ENCODE measurements around the gene ACOX1. TPM values are rescaled to one million over a fixed set of nuclear protein-coding genes. Genes with fewer than 3 reads are reported as not detected.

Gene ACOX1
- total and polyA plus RNA-seq, 2 of the 13 experiments (the other 11 are each of a cell fraction or from before 2014, with no cell fraction given): 86.4 to 120 TPM

DNA sequence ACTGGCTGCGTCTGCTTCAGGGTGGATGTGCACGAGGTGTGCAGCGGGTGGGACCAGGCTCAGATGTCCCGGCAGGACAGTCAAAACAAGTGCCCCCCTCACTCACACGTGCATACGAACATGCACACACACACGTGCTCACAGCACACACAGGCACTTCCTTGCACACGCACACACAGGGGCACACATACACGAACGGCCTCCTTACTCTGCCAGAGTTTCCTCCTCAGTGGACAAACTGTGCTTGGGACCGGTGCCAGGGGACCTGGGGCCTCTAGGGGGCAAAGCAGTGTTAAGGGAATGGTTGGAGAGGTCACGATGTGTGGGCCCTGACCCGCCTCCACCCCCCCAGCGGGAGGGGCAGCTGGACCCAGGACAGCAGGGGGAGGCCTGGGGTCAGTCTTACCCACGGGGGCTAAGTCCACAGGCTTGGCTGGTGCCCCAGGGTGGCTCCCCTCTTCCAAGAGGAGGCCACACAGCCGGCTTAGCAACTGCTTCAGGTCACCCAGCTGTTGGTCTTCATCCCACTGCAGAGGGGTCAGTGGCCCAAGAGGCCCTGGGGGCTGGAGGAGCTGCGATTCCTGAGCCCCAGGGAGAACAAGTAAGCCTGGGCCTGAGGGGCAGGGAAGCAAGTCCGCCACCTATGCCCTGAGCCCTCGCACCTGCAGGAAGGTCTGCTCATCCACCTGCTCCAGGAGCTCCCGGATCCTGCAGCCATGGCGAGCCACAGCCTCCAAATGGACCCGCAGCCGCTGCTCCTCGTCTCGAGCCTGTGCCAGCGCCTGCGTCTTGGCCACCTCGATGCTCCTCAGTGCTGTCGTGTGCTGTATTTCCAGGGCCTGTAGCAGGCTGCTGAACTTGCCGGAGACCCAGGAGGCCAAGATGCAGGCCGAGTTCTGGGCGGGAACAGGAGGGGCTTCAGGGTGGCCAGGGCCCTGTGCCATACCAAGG lies 87.1 kb downstream of the ACOX1 start (continued):
- TF ChIP-seq, protein P1, sequence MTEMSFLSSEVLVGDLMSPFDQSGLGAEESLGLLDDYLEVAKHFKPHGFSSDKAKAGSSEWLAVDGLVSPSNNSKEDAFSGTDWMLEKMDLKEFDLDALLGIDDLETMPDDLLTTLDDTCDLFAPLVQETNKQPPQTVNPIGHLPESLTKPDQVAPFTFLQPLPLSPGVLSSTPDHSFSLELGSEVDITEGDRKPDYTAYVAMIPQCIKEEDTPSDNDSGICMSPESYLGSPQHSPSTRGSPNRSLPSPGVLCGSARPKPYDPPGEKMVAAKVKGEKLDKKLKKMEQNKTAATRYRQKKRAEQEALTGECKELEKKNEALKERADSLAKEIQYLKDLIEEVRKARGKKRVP (CRISPR knock-in tag; IDR thresholded peaks at IDR 0.05): no peak
- TF ChIP-seq, protein P2, sequence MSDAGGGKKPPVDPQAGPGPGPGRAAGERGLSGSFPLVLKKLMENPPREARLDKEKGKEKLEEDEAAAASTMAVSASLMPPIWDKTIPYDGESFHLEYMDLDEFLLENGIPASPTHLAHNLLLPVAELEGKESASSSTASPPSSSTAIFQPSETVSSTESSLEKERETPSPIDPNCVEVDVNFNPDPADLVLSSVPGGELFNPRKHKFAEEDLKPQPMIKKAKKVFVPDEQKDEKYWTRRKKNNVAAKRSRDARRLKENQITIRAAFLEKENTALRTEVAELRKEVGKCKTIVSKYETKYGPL (CRISPR knock-in tag; IDR thresholded peaks at IDR 0.05): no peak
- TF ChIP-seq NFE2L2 (IDR thresholded peaks at IDR 0.05; ENCODE audit: low read length) (no peak), TEAD3 (CRISPR knock-in tag; optimal IDR thresholded peaks at IDR 0.05; ENCODE audit: borderline replicate concordance) (peak; percentile 39), MED1 (CRISPR knock-in tag; IDR thresholded peaks at IDR 0.05) (peak; percentile 65), GTF2F1 (IDR thresholded peaks at IDR 0.05; ENCODE audit: low read length) (no peak), TRIM24 (CRISPR knock-in tag; IDR thresholded peaks at IDR 0.05) (no peak), ATM (IDR thresholded peaks at IDR 0.05; ENCODE audit: borderline replicate concordance) (no peak), POLR2A (IDR thresholded peaks at IDR 0.05; ENCODE audit: insufficient read depth in 1 of 2, low read depth in 2 of 2, low read length in 2 of 2) (0 out of 4 replicates have a peak, but pooled peaks of 1 of the 2 experiments have one; percentile 19), ETV6 (CRISPR knock-in tag; conservative IDR thresholded peaks at IDR 0.05) (no peak), ZNF121 (CRISPR knock-in tag; IDR thresholded peaks at IDR 0.05) (peak; percentile 96)
- TF ChIP-seq, protein P3, sequence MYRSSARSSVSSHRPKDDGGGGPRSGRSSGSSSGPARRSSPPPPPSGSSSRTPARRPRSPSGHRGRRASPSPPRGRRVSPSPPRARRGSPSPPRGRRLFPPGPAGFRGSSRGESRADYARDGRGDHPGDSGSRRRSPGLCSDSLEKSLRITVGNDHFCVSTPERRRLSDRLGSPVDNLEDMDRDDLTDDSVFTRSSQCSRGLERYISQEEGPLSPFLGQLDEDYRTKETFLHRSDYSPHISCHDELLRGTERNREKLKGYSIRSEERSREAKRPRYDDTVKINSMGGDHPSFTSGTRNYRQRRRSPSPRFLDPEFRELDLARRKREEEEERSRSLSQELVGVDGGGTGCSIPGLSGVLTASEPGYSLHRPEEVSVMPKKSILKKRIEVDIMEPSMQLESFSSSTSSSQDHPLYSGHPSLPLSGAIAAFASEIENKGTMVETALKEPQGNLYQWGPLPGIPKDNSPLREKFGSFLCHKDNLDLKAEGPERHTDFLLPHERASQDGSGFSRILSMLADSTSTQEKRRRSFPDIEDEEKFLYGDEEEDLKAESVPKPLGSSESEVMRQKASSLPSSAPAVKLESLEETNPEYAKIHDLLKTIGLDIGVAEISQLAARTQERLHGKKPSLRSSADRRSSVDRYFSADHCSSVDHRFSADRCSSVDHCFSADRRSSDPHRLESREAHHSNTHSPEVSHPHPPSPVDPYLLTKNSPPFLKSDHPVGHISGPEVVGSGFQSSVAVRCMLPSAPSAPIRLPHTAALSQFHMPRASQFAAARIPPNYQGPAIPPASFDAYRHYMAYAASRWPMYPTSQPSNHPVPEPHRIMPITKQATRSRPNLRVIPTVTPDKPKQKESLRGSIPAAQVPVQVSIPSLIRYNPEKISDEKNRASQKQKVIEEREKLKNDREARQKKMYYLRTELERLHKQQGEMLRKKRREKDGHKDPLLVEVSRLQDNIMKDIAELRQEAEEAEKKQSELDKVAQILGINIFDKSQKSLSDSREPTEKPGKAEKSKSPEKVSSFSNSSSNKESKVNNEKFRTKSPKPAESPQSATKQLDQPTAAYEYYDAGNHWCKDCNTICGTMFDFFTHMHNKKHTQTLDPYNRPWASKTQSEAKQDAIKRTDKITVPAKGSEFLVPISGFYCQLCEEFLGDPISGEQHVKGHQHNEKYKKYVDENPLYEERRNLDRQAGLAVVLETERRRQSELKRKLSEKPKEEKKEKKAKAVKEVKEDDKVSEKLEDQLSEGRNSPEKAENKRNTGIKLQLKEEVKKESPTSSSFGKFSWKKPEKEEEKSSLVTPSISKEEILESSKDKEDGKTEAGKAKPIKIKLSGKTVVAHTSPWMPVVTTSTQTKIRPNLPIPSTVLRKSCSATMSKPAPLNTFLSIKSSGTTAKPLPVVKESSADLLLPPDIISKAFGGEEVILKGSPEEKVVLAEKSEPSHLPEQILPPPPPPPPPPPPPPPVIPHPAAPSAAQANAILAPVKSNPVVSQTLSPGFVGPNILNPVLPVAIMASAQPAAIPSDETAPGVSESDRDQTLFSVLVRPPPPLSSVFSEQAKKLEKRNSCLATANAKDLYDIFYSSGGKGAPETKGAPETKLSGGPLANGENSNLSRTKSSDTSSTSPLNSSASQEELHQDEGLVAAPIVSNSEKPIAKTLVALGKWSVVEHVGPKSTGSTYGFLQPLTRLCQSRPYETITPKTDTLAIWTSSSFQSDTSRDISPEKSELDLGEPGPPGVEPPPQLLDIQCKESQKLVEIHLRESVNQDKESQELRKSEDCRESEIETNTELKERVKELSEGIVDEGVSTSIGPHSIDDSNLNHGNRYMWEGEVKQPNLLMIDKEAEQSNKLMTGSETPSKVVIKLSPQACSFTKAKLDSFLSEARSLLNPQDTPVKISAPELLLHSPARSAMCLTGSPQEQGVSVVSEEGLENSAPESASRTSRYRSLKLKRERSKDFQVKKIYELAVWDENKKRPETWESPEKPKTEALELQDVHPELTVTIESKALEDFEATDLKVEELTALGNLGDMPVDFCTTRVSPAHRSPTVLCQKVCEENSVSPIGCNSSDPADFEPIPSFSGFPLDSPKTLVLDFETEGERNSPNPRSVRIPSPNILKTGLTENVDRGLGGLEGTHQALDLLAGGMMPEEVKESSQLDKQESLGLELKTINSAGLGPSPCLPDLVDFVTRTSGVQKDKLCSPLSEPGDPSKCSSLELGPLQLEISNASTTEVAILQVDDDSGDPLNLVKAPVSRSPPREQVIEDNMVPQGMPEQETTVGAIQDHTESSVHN (CRISPR knock-in tag; IDR thresholded peaks at IDR 0.05): peak; percentile 26
- TF ChIP-seq, protein P4, sequence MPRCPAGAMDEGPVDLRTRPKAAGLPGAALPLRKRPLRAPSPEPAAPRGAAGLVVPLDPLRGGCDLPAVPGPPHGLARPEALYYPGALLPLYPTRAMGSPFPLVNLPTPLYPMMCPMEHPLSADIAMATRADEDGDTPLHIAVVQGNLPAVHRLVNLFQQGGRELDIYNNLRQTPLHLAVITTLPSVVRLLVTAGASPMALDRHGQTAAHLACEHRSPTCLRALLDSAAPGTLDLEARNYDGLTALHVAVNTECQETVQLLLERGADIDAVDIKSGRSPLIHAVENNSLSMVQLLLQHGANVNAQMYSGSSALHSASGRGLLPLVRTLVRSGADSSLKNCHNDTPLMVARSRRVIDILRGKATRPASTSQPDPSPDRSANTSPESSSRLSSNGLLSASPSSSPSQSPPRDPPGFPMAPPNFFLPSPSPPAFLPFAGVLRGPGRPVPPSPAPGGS (CRISPR knock-in tag; IDR thresholded peaks at IDR 0.05): no peak
- TF ChIP-seq, protein P5, sequence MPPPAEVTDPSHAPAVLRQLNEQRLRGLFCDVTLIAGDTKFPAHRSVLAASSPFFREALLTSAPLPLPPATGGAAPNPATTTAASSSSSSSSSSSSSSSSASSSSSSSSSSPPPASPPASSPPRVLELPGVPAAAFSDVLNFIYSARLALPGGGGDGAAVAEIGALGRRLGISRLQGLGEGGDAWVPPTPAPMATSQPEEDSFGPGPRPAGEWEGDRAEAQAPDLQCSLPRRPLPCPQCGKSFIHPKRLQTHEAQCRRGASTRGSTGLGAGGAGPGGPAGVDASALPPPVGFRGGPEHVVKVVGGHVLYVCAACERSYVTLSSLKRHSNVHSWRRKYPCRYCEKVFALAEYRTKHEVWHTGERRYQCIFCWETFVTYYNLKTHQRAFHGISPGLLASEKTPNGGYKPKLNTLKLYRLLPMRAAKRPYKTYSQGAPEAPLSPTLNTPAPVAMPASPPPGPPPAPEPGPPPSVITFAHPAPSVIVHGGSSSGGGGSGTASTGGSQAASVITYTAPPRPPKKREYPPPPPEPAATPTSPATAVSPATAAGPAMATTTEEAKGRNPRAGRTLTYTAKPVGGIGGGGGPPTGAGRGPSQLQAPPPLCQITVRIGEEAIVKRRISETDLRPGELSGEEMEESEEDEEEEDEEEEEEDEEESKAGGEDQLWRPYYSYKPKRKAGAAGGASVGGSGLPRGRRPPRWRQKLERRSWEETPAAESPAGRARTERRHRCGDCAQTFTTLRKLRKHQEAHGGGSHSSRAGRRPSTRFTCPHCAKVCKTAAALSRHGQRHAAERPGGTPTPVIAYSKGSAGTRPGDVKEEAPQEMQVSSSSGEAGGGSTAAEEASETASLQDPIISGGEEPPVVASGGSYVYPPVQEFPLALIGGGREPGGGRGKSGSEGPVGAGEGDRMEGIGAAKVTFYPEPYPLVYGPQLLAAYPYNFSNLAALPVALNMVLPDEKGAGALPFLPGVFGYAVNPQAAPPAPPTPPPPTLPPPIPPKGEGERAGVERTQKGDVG (CRISPR knock-in tag; IDR thresholded peaks at IDR 0.05; ENCODE audit: borderline replicate concordance): peak; percentile 97; the same call in 1 of the 2 replicates
